ENCODE data around the gene ELOVL6.

The ELOVL6 gene

GRCh38 chr4:110034026-110034393, 164.4 kb downstream of the ELOVL6 start:
- TF ChIP-seq POLR2A (IDR thresholded peaks at IDR 0.05; ENCODE audit: extremely low read depth, insufficient read length), result no peak
- no peak for TF ChIP-seq CTCF (IDR thresholded peaks at IDR 0.05; ENCODE audit: low read depth, low read length)
- no peak for TF ChIP-seq MAX (IDR thresholded peaks at IDR 0.05; ENCODE audit: low read depth, low read length)
- TF ChIP-seq MYC (IDR thresholded peaks at IDR 0.05; ENCODE audit: low read depth, low read length), result no peak
- peak; percentile 81 for DNase-seq (ENCODE audit: low read depth)
- no peak overlapping the region for H3K4me3 ChIP-seq (ENCODE audit: low read depth, low read length)

- DNase-seq (ENCODE audit: low read depth), result no peak
- H3K4me3 ChIP-seq (ENCODE audit: low read depth, low read length), result no peak overlapping the region
- TF ChIP-seq MAX (IDR thresholded peaks at IDR 0.05; ENCODE audit: low read depth, low read length) (no peak), MYC (IDR thresholded peaks at IDR 0.05; ENCODE audit: low read depth, low read length) (no peak), CTCF (IDR thresholded peaks at IDR 0.05; ENCODE audit: low read depth, low read length) (no peak), POLR2A (IDR thresholded peaks at IDR 0.05; ENCODE audit: extremely low read depth, insufficient read length) (no peak)
These were observed 164.9 kb downstream of the ELOVL6 start for GRCh38 chr4:110033355-110034025.

- TF ChIP-seq MYC (IDR thresholded peaks at IDR 0.05; ENCODE audit: low read depth, low read length) (no peak), POLR2A (IDR thresholded peaks at IDR 0.05; ENCODE audit: extremely low read depth, insufficient read length) (no peak), MAX (IDR thresholded peaks at IDR 0.05; ENCODE audit: low read depth, low read length) (no peak), CTCF (IDR thresholded peaks at IDR 0.05; ENCODE audit: low read depth, low read length) (no peak)
- peak; percentile 75 for DNase-seq (ENCODE audit: low read depth)
- H3K4me3 ChIP-seq (ENCODE audit: low read depth, low read length), result no peak overlapping the region
These were observed 165.8 kb downstream of the ELOVL6 start for GRCh38 chr4:110032603-110033002.

- DNase-seq (ENCODE audit: low read depth), result no peak
- H3K4me3 ChIP-seq (ENCODE audit: low read depth, low read length), result no peak overlapping the region
- TF ChIP-seq CTCF (IDR thresholded peaks at IDR 0.05; ENCODE audit: low read depth, low read length), result no peak
- TF ChIP-seq POLR2A (IDR thresholded peaks at IDR 0.05; ENCODE audit: extremely low read depth, insufficient read length), result no peak
- no peak for TF ChIP-seq MYC (IDR thresholded peaks at IDR 0.05; ENCODE audit: low read depth, low read length)
- no peak for TF ChIP-seq MAX (IDR thresholded peaks at IDR 0.05; ENCODE audit: low read depth, low read length)
These were observed 172.7 kb downstream of the ELOVL6 start for GRCh38 chr4:110025718-110026117.

GRCh38 chr4:110025056-110025455, 173.4 kb downstream of the ELOVL6 start:
- no peak for TF ChIP-seq MYC (IDR thresholded peaks at IDR 0.05; ENCODE audit: low read depth, low read length)
- TF ChIP-seq POLR2A (IDR thresholded peaks at IDR 0.05; ENCODE audit: extremely low read depth, insufficient read length), result no peak
- no peak for TF ChIP-seq MAX (IDR thresholded peaks at IDR 0.05; ENCODE audit: low read depth, low read length)
- no peak for TF ChIP-seq CTCF (IDR thresholded peaks at IDR 0.05; ENCODE audit: low read depth, low read length)
- no peak for DNase-seq (ENCODE audit: low read depth)
- no peak overlapping the region for H3K4me3 ChIP-seq (ENCODE audit: low read depth, low read length)

Data from NB4 (cell line).